ENCODE measurements around the gene TLE7.

- TF ChIP-seq CTCF (IDR thresholded peaks at IDR 0.05; ENCODE audit: low read depth, low read length) (no peak), POLR2A (IDR thresholded peaks at IDR 0.05; ENCODE audit: extremely low read depth, insufficient read length) (no peak)
Observed at GRCh38 chr16:71473891-71474290, 32.0 kb upstream of the TLE7 start.
